ENCODE measurements around the gene SULT1C4.

SULT1C4 gene

GRCh38 chr2:108376774-108377173, 980 bp upstream of the SULT1C4 start:
- no peak for DNase-seq

GRCh38 chr2:108377401-108377800, 353 bp upstream of the SULT1C4 start:
- no peak for DNase-seq

- no peak for DNase-seq
These were observed 1.1 kb downstream of the SULT1C4 start for GRCh38 chr2:108378851-108379250.

GRCh38 chr2:108382196-108382595, 4.4 kb downstream of the SULT1C4 start:
- DNase-seq = no peak

- DNase-seq = no peak
These were observed 5.5 kb downstream of the SULT1C4 start for GRCh38 chr2:108383146-108383830.

- no peak for DNase-seq
These were observed 7.1 kb downstream of the SULT1C4 start for GRCh38 chr2:108384662-108385393.

GRCh38 chr2:108385411-108386071, 7.8 kb downstream of the SULT1C4 start:
- DNase-seq = no peak

GRCh38 chr2:108388045-108388444, 10.3 kb downstream of the SULT1C4 start:
- DNase-seq = no peak

GRCh38 chr2:108390340-108390739, 12.6 kb downstream of the SULT1C4 start:
- no peak for DNase-seq

- no peak for DNase-seq
These were observed 14.3 kb downstream of the SULT1C4 start for GRCh38 chr2:108392029-108392428.

- DNase-seq = no peak
These were observed 15.4 kb downstream of the SULT1C4 start for GRCh38 chr2:108393197-108393596.

GRCh38 chr2:108395155-108395554, 17.4 kb downstream of the SULT1C4 start:
- DNase-seq = no peak

GRCh38 chr2:108396845-108397244, 19.1 kb downstream of the SULT1C4 start:
- DNase-seq = no peak

- no peak for DNase-seq
These were observed 21.7 kb downstream of the SULT1C4 start for GRCh38 chr2:108399479-108399878.

- DNase-seq = no peak
These were observed 24.0 kb downstream of the SULT1C4 start for GRCh38 chr2:108401800-108402199.

- no peak for DNase-seq
These were observed 25.7 kb downstream of the SULT1C4 start for GRCh38 chr2:108403494-108403893.

GRCh38 chr2:108404784-108405397, 27.1 kb downstream of the SULT1C4 start:
- DNase-seq = no peak

- no peak for DNase-seq
These were observed 30.3 kb downstream of the SULT1C4 start for GRCh38 chr2:108407864-108408729.

- DNase-seq = no peak
These were observed 32.0 kb downstream of the SULT1C4 start for GRCh38 chr2:108409768-108410167.

GRCh38 chr2:108412995-108413710, 35.4 kb downstream of the SULT1C4 start:
- DNase-seq = no peak

GRCh38 chr2:108413711-108414095, 35.9 kb downstream of the SULT1C4 start:
- no peak for DNase-seq
